ENCODE data around the gene SLC38A3.

DNA sequence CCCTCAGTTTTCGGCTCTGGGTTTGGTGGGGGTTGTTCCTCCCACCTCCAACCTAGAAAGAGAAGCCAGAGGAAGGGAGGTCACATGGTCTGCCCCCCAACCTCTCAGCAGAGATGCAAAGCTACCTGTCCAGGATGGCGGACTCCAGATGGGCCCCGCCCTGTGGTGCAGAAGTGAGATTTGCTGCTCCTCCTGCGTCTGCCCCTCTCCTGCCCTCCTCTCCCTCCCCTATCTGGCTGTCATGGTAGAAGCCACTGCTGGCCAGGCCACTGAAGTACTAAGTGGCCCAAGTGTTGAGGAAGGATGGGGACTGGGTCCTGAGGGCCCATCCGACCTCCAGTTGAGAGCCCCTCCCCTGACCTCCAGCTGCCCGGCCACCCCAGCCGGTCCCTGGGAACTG, 61.8 kb downstream of the SLC38A3 start:
- no peak for TF ChIP-seq EP300 (IDR thresholded peaks at IDR 0.05)
- TF ChIP-seq, protein P1, sequence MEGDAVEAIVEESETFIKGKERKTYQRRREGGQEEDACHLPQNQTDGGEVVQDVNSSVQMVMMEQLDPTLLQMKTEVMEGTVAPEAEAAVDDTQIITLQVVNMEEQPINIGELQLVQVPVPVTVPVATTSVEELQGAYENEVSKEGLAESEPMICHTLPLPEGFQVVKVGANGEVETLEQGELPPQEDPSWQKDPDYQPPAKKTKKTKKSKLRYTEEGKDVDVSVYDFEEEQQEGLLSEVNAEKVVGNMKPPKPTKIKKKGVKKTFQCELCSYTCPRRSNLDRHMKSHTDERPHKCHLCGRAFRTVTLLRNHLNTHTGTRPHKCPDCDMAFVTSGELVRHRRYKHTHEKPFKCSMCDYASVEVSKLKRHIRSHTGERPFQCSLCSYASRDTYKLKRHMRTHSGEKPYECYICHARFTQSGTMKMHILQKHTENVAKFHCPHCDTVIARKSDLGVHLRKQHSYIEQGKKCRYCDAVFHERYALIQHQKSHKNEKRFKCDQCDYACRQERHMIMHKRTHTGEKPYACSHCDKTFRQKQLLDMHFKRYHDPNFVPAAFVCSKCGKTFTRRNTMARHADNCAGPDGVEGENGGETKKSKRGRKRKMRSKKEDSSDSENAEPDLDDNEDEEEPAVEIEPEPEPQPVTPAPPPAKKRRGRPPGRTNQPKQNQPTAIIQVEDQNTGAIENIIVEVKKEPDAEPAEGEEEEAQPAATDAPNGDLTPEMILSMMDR (IDR thresholded peaks at IDR 0.05), result no peak
- no peak for TF ChIP-seq POLR2A (IDR thresholded peaks at IDR 0.05; ENCODE audit: low read depth)
- TF ChIP-seq POLR2AphosphoS5 (IDR thresholded peaks at IDR 0.05), result no peak
